OCI-LY7 (cell line): ENCODE data around the gene GALK1.

Experiments used
- EZH2phosphoT487 ChIP-seq: fragments of 200-600 bp; sonication (generic); IDR thresholded peaks from 2 replicates; pipeline ENCODE4 v1.6.1; 2018; ENCODE audit warnings: low read depth, borderline replicate concordance, mild to moderate bottlenecking, mixed run types, antibody characterized with exemption, low read length, moderate library complexity, mixed read lengths
- TF ChIP-seq, protein P1 (sequence below): fragments of 200-600 bp; sonication (generic); conservative IDR thresholded peaks from 2 replicates; pipeline ENCODE4 v1.5.1; 2014; ENCODE audit warnings: mild to moderate bottlenecking, antibody characterized with exemption, low read length, moderate library complexity, mixed read lengths

DNA sequence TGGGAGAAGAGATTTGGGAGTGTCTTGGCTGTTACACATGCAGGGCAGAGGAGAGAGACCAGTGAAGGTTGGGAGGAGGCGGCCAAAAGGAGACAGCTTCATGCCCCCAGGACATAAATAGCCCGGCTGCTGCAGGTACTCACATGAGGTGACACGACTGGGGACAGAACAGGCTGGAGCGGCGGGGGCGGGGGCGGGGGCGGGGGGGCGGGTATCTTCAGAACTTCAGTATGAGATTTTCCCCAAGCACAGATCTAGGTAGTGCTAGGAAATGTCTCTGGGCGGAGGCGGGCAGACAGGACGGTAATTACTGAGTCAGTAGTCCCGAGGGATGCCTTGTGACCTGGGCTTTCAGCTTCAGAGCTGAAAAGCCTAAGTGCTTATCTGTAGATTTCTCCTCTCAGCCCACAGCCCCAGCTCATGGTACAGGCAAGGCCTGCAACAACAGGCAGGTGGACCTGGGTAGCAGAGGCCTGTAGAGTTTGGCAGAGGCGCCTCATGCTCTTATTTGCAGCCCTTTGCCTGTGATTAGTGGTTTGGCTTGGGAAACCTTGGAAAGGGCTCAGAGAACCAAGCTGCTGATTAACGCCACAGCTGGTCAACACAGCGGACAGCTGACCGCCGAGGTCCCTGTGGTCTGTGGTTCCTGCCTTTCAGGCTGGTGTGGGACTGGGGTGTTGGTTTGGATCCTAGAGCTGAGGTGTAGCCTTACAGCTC is 44.1 kb upstream of the GALK1 start:
- TF ChIP-seq, protein P1, sequence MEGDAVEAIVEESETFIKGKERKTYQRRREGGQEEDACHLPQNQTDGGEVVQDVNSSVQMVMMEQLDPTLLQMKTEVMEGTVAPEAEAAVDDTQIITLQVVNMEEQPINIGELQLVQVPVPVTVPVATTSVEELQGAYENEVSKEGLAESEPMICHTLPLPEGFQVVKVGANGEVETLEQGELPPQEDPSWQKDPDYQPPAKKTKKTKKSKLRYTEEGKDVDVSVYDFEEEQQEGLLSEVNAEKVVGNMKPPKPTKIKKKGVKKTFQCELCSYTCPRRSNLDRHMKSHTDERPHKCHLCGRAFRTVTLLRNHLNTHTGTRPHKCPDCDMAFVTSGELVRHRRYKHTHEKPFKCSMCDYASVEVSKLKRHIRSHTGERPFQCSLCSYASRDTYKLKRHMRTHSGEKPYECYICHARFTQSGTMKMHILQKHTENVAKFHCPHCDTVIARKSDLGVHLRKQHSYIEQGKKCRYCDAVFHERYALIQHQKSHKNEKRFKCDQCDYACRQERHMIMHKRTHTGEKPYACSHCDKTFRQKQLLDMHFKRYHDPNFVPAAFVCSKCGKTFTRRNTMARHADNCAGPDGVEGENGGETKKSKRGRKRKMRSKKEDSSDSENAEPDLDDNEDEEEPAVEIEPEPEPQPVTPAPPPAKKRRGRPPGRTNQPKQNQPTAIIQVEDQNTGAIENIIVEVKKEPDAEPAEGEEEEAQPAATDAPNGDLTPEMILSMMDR: no peak
- no peak for TF ChIP-seq EZH2phosphoT487
